WTC11 (cell line): Measurements from ENCODE around the gene PFKFB4. TPM values are rescaled to one million over a fixed set of nuclear protein-coding genes. Genes with fewer than 3 reads are reported as not detected.

ENCODE experiments used
- ATAC-seq: fragments of 200-7000 bp; cut with Tn5 transposase; 2 replicates; pipeline ENCODE4 v1.10.0; 2021; ENCODE audit warnings: mild to moderate bottlenecking, moderate library complexity
- CTCF ChIA-PET: fragments of 300-600 bp; sonication (Branson Sonifier 250); formaldehyde crosslinking; loops from one replicate; lab custom pipeline; 2021; ENCODE audit warnings: antibody characterized with exemption; lab: Charles Lee
- POLR2A ChIA-PET: fragments of 350-600 bp; sonication (Branson Sonifier 250); formaldehyde crosslinking; loops from one replicate; lab custom pipeline; 2021; ENCODE audit warnings: antibody characterized with exemption; lab: Charles Lee
- DNase-seq: peaks from one replicate; pipeline ENCODE4 v3.0.0; 2021; ENCODE audit warnings: low spot score
- H3K27ac Mint-ChIP-seq: 2 replicates; pipeline ENCODE4 v1.8.0; 2021; ENCODE audit warnings: mixed read lengths
- H3K27me3 Mint-ChIP-seq: 2 replicates; pipeline ENCODE4 v1.8.0; 2021; ENCODE audit warnings: low read depth, mild to moderate bottlenecking, moderate library complexity, mixed read lengths
- H3K36me3 Mint-ChIP-seq: 2 replicates; pipeline ENCODE4 v1.8.0; 2021; ENCODE audit warnings: mixed read lengths
- H3K4me1 Mint-ChIP-seq: 2 replicates; pipeline ENCODE4 v1.8.0; 2022; ENCODE audit warnings: mixed read lengths
- H3K4me3 Mint-ChIP-seq: 2 replicates; pipeline ENCODE4 v1.8.0; 2021; ENCODE audit warnings: mild to moderate bottlenecking, moderate library complexity, mixed read lengths
- H3K9me3 Mint-ChIP-seq: 2 replicates; pipeline ENCODE4 v1.8.0; 2021; ENCODE audit warnings: mixed read lengths
- AR ChIP-seq: fragments of 250-450 bp; sonication (Bioruptor Pico); IDR thresholded peaks from 2 replicates; pipeline ENCODE4 v1.9.0; 2021; ENCODE audit warnings: mild to moderate bottlenecking
- E2F5 ChIP-seq: sonication (generic); formaldehyde crosslinking; IDR thresholded peaks from 2 replicates; pipeline ENCODE4 v1.8.1; 2022; ENCODE audit warnings: mild to moderate bottlenecking, moderate library complexity, missing genetic modification reagents
- ETV6 ChIP-seq: sonication (generic); formaldehyde crosslinking; IDR thresholded peaks from 2 replicates; pipeline ENCODE4 v1.8.1; 2022; ENCODE audit warnings: mild to moderate bottlenecking, missing genetic modification reagents
- FOXJ3 ChIP-seq: sonication (generic); formaldehyde crosslinking; IDR thresholded peaks from 2 replicates; pipeline ENCODE4 v1.9.0; 2021; ENCODE audit warnings: missing genetic modification reagents, mild to moderate bottlenecking, borderline replicate concordance
- FOXK1 ChIP-seq: sonication (generic); formaldehyde crosslinking; IDR thresholded peaks from 2 replicates; pipeline ENCODE4 v1.8.0; 2022; ENCODE audit warnings: mild to moderate bottlenecking, moderate library complexity, missing genetic modification reagents
- FOXP4 ChIP-seq: sonication (generic); formaldehyde crosslinking; IDR thresholded peaks from 2 replicates; pipeline ENCODE4 v1.8.0; 2022; ENCODE audit warnings: mild to moderate bottlenecking, missing genetic modification reagents
- GTF2I ChIP-seq: fragments of 250-450 bp; sonication (Bioruptor Pico); conservative IDR thresholded peaks from 2 replicates; pipeline ENCODE4 v1.4.0; 2021; ENCODE audit warnings: mild to moderate bottlenecking
- IRF1 ChIP-seq: sonication (generic); formaldehyde crosslinking; IDR thresholded peaks from 2 replicates; pipeline ENCODE4 v1.8.0; 2023; ENCODE audit warnings: missing genetic modification reagents
- MXD4 ChIP-seq: fragments of 250-450 bp; sonication (Bioruptor Pico); IDR thresholded peaks from 2 replicates; pipeline ENCODE4 v1.8.0; 2021; ENCODE audit warnings: mild to moderate bottlenecking, moderate library complexity, borderline replicate concordance
- OVOL2 ChIP-seq: fragments of 250-450 bp; sonication (Bioruptor Pico); IDR thresholded peaks from 2 replicates; pipeline ENCODE4 v1.9.0; 2021; ENCODE audit warnings: mild to moderate bottlenecking, borderline replicate concordance
- RELA ChIP-seq: sonication (generic); formaldehyde crosslinking; IDR thresholded peaks from 2 replicates; pipeline ENCODE4 v1.8.1; 2022; ENCODE audit warnings: missing genetic modification reagents, mild to moderate bottlenecking, borderline replicate concordance
- STAT6 ChIP-seq: sonication (generic); formaldehyde crosslinking; conservative IDR thresholded peaks from 2 replicates; pipeline ENCODE4 v1.8.1; 2023; ENCODE audit warnings: mild to moderate bottlenecking, low read depth, missing genetic modification reagents, moderate library complexity
- ZNF281 ChIP-seq: sonication (generic); formaldehyde crosslinking; IDR thresholded peaks from 2 replicates; pipeline ENCODE4 v1.8.0; 2023; ENCODE audit warnings: mild to moderate bottlenecking, missing genetic modification reagents
- ZNF396 ChIP-seq: fragments of 250-450 bp; sonication (Bioruptor Pico); IDR thresholded peaks from 2 replicates; pipeline ENCODE4 v1.8.0; 2021; ENCODE audit warnings: mild to moderate bottlenecking, moderate library complexity, borderline replicate concordance
- ZNF512 ChIP-seq: sonication (generic); formaldehyde crosslinking; IDR thresholded peaks from 2 replicates; pipeline ENCODE4 v1.8.1; 2022; ENCODE audit warnings: missing genetic modification reagents, borderline replicate concordance
- total RNA-seq: library from RNA; stranded (reverse); gene quantifications from 3 replicates; pipeline ENCODE4 v1.2.3, GENCODE V29; 2021

PFKFB4 gene
- total RNA-seq, 1 experiment from 2014 or later: 18.0 TPM

GRCh38 chr3:48600711-48601621 lies 44.4 kb upstream of the PFKFB4 start (continued):
- TF ChIP-seq ZNF281 (no peak), STAT6 (CRISPR knock-in tag) (no peak)
- TF ChIP-seq, all 79 proteins: peak for 0

- Mint-ChIP-seq H3K4me1 (peaks cover 11% of the 10 kb centered on the region), H3K27me3 (no peaks in the 10 kb centered on the region), H3K4me3 (no peak overlapping the region), H3K27ac (no peak overlapping the region; the same call in 1 of the 2 replicates), H3K9me3 (no peaks in the 10 kb centered on the region), H3K36me3 (peaks cover 63% of the 10 kb centered on the region)
- ChIA-PET CTCF (no interaction called here), POLR2A (no interaction called here)
- no peak for DNase-seq
- TF ChIP-seq RELA (CRISPR knock-in tag) (no peak), ETV6 (CRISPR knock-in tag) (no peak), AR (CRISPR knock-in tag) (no peak), ZNF281 (no peak), GTF2I (CRISPR knock-in tag) (no peak), ZNF512 (no peak), E2F5 (CRISPR knock-in tag) (no peak), IRF1 (CRISPR knock-in tag) (no peak), MXD4 (CRISPR knock-in tag) (no peak), ZNF396 (CRISPR knock-in tag) (no peak), FOXJ3 (CRISPR knock-in tag) (no peak), FOXP4 (CRISPR knock-in tag) (no peak), FOXK1 (CRISPR knock-in tag) (no peak), OVOL2 (CRISPR knock-in tag) (no peak)
- ATAC-seq: no peak
These were observed 43.1 kb upstream of the PFKFB4 start for GRCh38 chr3:48599509-48600285.
